K562 (cell line): Measurements from ENCODE around the gene GPAT3. TPM values are rescaled to one million over a fixed set of nuclear protein-coding genes. Genes with fewer than 3 reads are reported as not detected.

Source experiments
- CREM ChIP-seq: IDR thresholded peaks from 2 replicates; pipeline ENCODE4 v1.6.1; 2014; ENCODE audit warnings: antibody characterized with exemption, low read depth
- DEAF1 ChIP-seq: fragments of 450-650 bp; formaldehyde crosslinking; IDR thresholded peaks from 2 replicates; pipeline ENCODE4 v1.4.0; 2020; ENCODE audit warnings: mild to moderate bottlenecking, moderate library complexity
- E2F1 ChIP-seq: sonication (generic); formaldehyde crosslinking; IDR thresholded peaks from 2 replicates; pipeline ENCODE4 v1.8.1; 2023; ENCODE audit warnings: mild to moderate bottlenecking, missing genetic modification reagents, moderate library complexity
- FOSL1 ChIP-seq: fragments of 200-800 bp; sonication (Bioruptor generic); conservative IDR thresholded peaks from 2 replicates; pipeline ENCODE4 v1.6.1; 2016; ENCODE audit warnings: missing genetic modification characterization, missing compliant biosample characterization
- GTF3C2 ChIP-seq: IDR thresholded peaks from 3 replicates; pipeline ENCODE4 v1.6.1; 2011; ENCODE audit warnings: borderline replicate concordance, mild to moderate bottlenecking, moderate library complexity; ENCODE audit not compliant: insufficient read length; ENCODE audit errors: extremely low read depth
- HCFC1 ChIP-seq: IDR thresholded peaks from 2 replicates; pipeline ENCODE4 v1.6.1; 2012; ENCODE audit warnings: low read depth, low read length, improper control_type of control experiment
- HDAC2 ChIP-seq: fragments of 450-650 bp; IDR thresholded peaks from 2 replicates; pipeline ENCODE4 v1.6.1; 2016; ENCODE audit warnings: mild to moderate bottlenecking
- NEUROD1 ChIP-seq: fragments of 150-350 bp; IDR thresholded peaks from 2 replicates; pipeline ENCODE4 v1.6.1; 2014; ENCODE audit warnings: borderline replicate concordance, low read length, low read depth; ENCODE audit not compliant: partially characterized antibody
- SETDB1 ChIP-seq: IDR thresholded peaks from one replicate; pipeline ENCODE4 v1.6.1; 2012; ENCODE audit warnings: low read length, control low read depth, inconsistent platforms
- SMAD3 ChIP-seq: fragments of 450-650 bp; formaldehyde crosslinking; conservative IDR thresholded peaks from 2 replicates; pipeline ENCODE4 v1.4.0; 2020; ENCODE audit warnings: mild to moderate bottlenecking
- TEAD4 ChIP-seq, 2 experiments: sonication (generic) in 1 of 2; formaldehyde crosslinking in 1 of 2; IDR thresholded peaks; 2 replicates each; pipeline versions ENCODE4 v1.6.1 to v1.8.0; 2012 to 2022; ENCODE audit warnings: borderline replicate concordance in 1 of 2, inconsistent platforms in 1 of 2, low read length in 1 of 2, mild to moderate bottlenecking in 1 of 2, missing genetic modification reagents in 1 of 2
- TOE1 ChIP-seq, 2 experiments: fragments of 450-650 bp in 1 of 2; sonication (generic) in 1 of 2; formaldehyde crosslinking in 1 of 2; IDR thresholded peaks; 2 replicates each; pipeline versions ENCODE4 v1.7.1 to v1.8.0; 2016 to 2022; ENCODE audit warnings: borderline replicate concordance in 2 of 2, mild to moderate bottlenecking in 2 of 2, antibody characterized with exemption in 1 of 2, inconsistent platforms in 1 of 2, low read depth in 1 of 2, missing genetic modification reagents in 1 of 2, moderate library complexity in 1 of 2
- ZBTB1 ChIP-seq: sonication (generic); formaldehyde crosslinking; IDR thresholded peaks from 2 replicates; pipeline ENCODE4 v1.8.1; 2023; ENCODE audit warnings: missing genetic modification reagents, low read depth, mild to moderate bottlenecking, borderline replicate concordance
- ZBTB43 ChIP-seq: sonication (generic); formaldehyde crosslinking; IDR thresholded peaks from 2 replicates; pipeline ENCODE4 v1.8.0; 2023; ENCODE audit warnings: mild to moderate bottlenecking, missing genetic modification reagents
- ZNF23 ChIP-seq: fragments of 250-450 bp; sonication (Bioruptor Pico); IDR thresholded peaks from 2 replicates; pipeline ENCODE4 v1.4.0; 2020; ENCODE audit warnings: mild to moderate bottlenecking
- ZNF274 ChIP-seq: IDR thresholded peaks from 2 replicates; pipeline ENCODE4 v1.6.1; 2011; ENCODE audit warnings: low read depth, mild to moderate bottlenecking, low read length, moderate library complexity, borderline replicate concordance
- ZNF280B ChIP-seq: fragments of 250-450 bp; sonication (Bioruptor Pico); IDR thresholded peaks from 2 replicates; pipeline ENCODE4 v1.5.1; 2021; ENCODE audit warnings: mild to moderate bottlenecking
- ZNF668 ChIP-seq: fragments of 250-450 bp; sonication (Bioruptor Pico); IDR thresholded peaks from 2 replicates; pipeline ENCODE4 v1.8.0; 2022; ENCODE audit warnings: mild to moderate bottlenecking, inconsistent platforms
- polyA plus RNA-seq, 8 experiments: library from polyadenylated mRNA; depleted of rRNA in 4 of 8; stranded (reverse) in 5 of 8; unstranded in 3 of 8; fragments of >200 nt; fragmentation: Nextera tagmentation in 2 of 8; fragmentation: Illumina TruSeq in 1 of 8; extraction: Ambion mirVana in 2 of 8; extraction: Trizol in 1 of 8; gene quantifications; 2 replicates each; pipeline versions ENCODE4 v1.2.1 to v1.2.3, GENCODE V29; 2011 to 2014; ENCODE audit warnings: inconsistent platforms in 1 of 8, missing spikeins in 1 of 8
- total RNA-seq, 7 experiments: library from RNA; depleted of rRNA in 6 of 7; stranded (reverse); fragments of >200 nt in 6 of 7; fragmentation: Illumina TruSeq in 2 of 7; extraction: Trizol in 2 of 7; gene quantifications; 2 replicates each; pipeline versions ENCODE4 v1.2.1 to v1.2.3, GENCODE V29; 2011 to 2021; ENCODE audit warnings: low replicate concordance in 1 of 7

The GPAT3 gene
- total and polyA plus RNA-seq, 9 of the 15 experiments (the other 6 are each of a cell fraction or from before 2014, with no cell fraction given) = 4.1 to 16.1 (median 13.1) TPM

GRCh38 chr4:83599183-83599582 lies 63.3 kb downstream of the GPAT3 start (continued):
- TF ChIP-seq ZBTB43 (CRISPR knock-in tag) = no peak
- TF ChIP-seq HDAC2 = no peak
- peak; percentile 92 for TF ChIP-seq TOE1 (IDR thresholded peaks at IDR 0.05; ENCODE audit: borderline replicate concordance)
- no peak for TF ChIP-seq TOE1 (CRISPR knock-in tag; IDR thresholded peaks at IDR 0.05; ENCODE audit: borderline replicate concordance, low read depth)
- TF ChIP-seq E2F1 (CRISPR knock-in tag) = no peak
- no peak for TF ChIP-seq ZNF274
- no peak for TF ChIP-seq SMAD3
- no peak for TF ChIP-seq NEUROD1
- TF ChIP-seq TEAD4 (IDR thresholded peaks at IDR 0.05; ENCODE audit: low read length) = peak; percentile 72
- no peak for TF ChIP-seq TEAD4 (CRISPR knock-in tag; IDR thresholded peaks at IDR 0.05; ENCODE audit: borderline replicate concordance)
- no peak for TF ChIP-seq CREM
- no peak for TF ChIP-seq FOSL1
- TF ChIP-seq SETDB1 = no peak
- no peak for TF ChIP-seq GTF3C2
- no peak for TF ChIP-seq ZNF23 (CRISPR knock-in tag)
- no peak for TF ChIP-seq ZNF280B (CRISPR knock-in tag)
- TF ChIP-seq ZBTB1 (CRISPR knock-in tag) = no peak
- TF ChIP-seq ZNF668 (CRISPR knock-in tag) = no peak
- TF ChIP-seq DEAF1 (CRISPR knock-in tag) = no peak
- TF ChIP-seq HCFC1 = peak; percentile 87
